ENCODE data around the gene PODXL2.
A peak's percentile ranks its signal among the peaks of the same experiment; 100 is the strongest.
"Not testable (repeated sequence)": the region's sequence is repeated elsewhere in the genome, so short reads cannot be mapped to it uniquely, and the experiment has no call there.

PODXL2 gene

GRCh38 chr3:127630811-127631714 is 2.1 kb downstream of the PODXL2 start:
- no peak for DNase-seq

GRCh38 chr3:127632035-127632820 is 3.2 kb downstream of the PODXL2 start:
- DNase-seq: no peak

GRCh38 chr3:127634653-127635052 is 5.7 kb downstream of the PODXL2 start:
- no peak for DNase-seq

GRCh38 chr3:127637546-127637945 is 8.6 kb downstream of the PODXL2 start:
- no peak for DNase-seq

GRCh38 chr3:127637971-127638370 is 9.0 kb downstream of the PODXL2 start:
- DNase-seq: no peak

GRCh38 chr3:127639173-127640041 is 10.4 kb downstream of the PODXL2 start:
- DNase-seq: no peak

- DNase-seq: no peak
Measured at GRCh38 chr3:127640042-127640355, 11.0 kb downstream of the PODXL2 start.

- no peak for DNase-seq
Measured at GRCh38 chr3:127644641-127645370, 15.8 kb downstream of the PODXL2 start.

- no peak for DNase-seq
Measured at GRCh38 chr3:127645371-127646015, 16.5 kb downstream of the PODXL2 start.

- no peak for DNase-seq
Measured at GRCh38 chr3:127646501-127647046, 17.6 kb downstream of the PODXL2 start.

GRCh38 chr3:127647166-127647844 is 18.3 kb downstream of the PODXL2 start:
- no peak for DNase-seq

GRCh38 chr3:127647845-127648204 is 18.8 kb downstream of the PODXL2 start:
- no peak for DNase-seq

GRCh38 chr3:127650236-127650635 is 21.3 kb downstream of the PODXL2 start:
- no peak for DNase-seq

GRCh38 chr3:127651516-127652172 is 22.7 kb downstream of the PODXL2 start:
- DNase-seq: no peak

- peak; percentile 57 for DNase-seq
Measured at GRCh38 chr3:127652246-127652995, 23.4 kb downstream of the PODXL2 start.

GRCh38 chr3:127654374-127654773 is 25.4 kb downstream of the PODXL2 start:
- no peak for DNase-seq

- not testable (repeated sequence) for DNase-seq
Measured at GRCh38 chr3:127654993-127655392, 26.0 kb downstream of the PODXL2 start.

GRCh38 chr3:127655641-127656040 is 26.7 kb downstream of the PODXL2 start:
- no peak for DNase-seq

GRCh38 chr3:127656906-127657305 is 27.9 kb downstream of the PODXL2 start:
- no peak for DNase-seq

GRCh38 chr3:127658234-127658633 is 29.2 kb downstream of the PODXL2 start:
- DNase-seq: no peak
